ENCODE results near the gene AFP. TPM values are rescaled to one million over a fixed set of nuclear protein-coding genes. Genes with fewer than 3 reads are reported as not detected.

Gene AFP
- total RNA-seq, 1 donor from 2014 or later, result not detected

DNA sequence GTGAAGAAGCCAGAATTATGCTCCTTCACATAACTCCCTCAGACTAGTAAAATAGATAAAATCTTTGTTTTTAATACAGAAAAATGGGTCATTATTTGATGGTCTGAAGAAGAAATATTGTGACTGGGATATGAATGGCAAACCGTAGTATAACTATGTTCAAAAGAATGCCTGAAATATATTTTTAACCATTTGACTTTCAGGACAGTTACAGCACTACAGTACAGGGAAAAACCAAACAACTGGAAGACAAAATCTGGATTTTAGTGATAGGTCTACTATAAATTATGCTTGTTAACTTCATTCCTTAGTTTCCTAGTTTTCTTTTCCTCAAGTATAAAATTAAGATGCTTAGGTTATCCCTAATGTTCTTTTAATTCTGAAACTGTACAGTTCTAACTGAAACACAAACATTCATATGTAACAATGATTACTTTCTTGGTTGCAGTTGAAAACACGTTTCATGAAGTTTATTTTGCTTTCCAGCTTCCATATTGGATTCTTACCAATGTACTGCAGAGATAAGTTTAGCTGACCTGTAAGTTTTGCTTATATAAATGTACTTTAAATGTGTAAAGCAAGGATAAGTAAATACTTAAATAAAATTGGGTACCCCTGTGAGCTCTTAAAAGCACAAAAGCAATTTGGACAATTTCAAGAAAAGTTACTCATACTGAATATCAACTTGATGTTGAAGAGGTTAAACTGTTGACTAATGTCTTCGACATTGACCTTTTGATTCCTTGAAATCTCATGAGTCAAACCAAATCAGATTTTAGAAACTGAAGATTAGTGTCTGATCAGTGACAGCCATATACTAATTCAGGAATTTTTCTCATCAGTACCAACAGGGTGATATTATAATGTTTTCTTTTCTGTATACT lies 895 bp downstream of the AFP start:
- no peak for DNase-seq (ENCODE audit: low spot score in 2 of 2)
- no peak for FAIRE-seq

DNA sequence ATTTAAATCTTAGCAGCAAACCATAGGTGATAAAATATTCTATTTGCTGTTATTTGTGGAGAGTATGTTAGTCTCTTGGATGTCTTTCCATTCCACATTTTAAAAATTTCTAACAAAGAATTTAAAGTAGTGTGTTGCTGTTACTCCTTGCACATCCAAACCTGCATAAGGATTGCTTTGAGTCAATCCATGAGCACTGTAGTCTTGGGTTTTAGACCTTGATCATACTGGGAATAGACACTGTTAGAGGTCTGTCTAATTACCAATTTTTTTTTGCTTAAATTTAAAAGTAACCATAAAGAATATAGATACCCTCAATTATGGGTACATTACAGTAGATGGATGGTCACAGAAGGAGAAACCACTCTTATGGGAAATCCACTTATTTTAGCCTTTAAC lies 1.5 kb downstream of the AFP start:
- FAIRE-seq (no peak), DNase-seq (ENCODE audit: low spot score in 2 of 2) (no peak)

DNA sequence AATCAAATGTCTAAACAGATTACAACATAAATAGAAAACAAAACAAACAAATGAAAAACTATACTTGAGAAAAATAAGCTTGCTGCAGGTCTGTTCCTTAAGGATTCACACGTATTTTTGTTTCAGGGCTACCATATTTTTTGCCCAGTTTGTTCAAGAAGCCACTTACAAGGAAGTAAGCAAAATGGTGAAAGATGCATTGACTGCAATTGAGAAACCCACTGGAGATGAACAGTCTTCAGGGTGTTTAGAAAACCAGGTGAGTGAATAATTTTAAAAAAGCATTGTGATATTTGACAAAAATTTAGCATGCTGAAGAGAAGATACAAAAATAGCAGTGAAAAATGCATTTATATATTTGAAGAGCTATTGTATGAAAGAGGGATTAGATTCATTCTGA lies 2.0 kb downstream of the AFP start:
- FAIRE-seq, result no peak
- DNase-seq (ENCODE audit: low spot score in 2 of 2), result no peak

GRCh38 chr4:73438582-73439215 lies 2.7 kb downstream of the AFP start:
- DNase-seq (ENCODE audit: low spot score in 2 of 2), result no peak
- FAIRE-seq, result no peak

- DNase-seq (ENCODE audit: low spot score in 2 of 2) (no peak), FAIRE-seq (no peak)
Measured at GRCh38 chr4:73439445-73439844, 3.4 kb downstream of the AFP start.

DNA sequence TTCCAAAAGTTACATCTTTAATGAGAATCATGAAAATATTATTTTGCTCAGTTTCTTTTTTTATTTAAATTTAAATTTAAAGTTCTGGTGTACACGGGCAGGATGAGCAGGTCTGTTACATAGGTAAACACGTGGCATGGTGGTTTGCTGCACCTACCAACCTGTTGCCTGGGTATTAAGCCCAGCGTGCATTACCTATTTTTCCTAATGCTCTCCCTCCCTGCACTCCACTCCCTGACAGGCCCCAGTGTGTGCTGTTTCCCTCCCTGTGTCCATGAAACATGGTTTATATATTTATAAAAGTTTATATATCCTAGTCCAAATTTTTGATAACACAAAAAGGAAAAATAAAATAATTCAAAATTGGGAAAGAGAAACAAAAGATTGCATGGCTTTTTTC lies 4.0 kb downstream of the AFP start:
- DNase-seq (ENCODE audit: low spot score in 2 of 2) (no peak), FAIRE-seq (no peak)

GRCh38 chr4:73440653-73441052 lies 4.6 kb downstream of the AFP start:
- DNase-seq (ENCODE audit: low spot score in 2 of 2) (no peak), FAIRE-seq (no peak)

- FAIRE-seq, result no peak
- DNase-seq (ENCODE audit: low spot score in 2 of 2), result no peak
Measured at GRCh38 chr4:73442275-73442674, 6.3 kb downstream of the AFP start.

GRCh38 chr4:73443224-73443623 lies 7.2 kb downstream of the AFP start:
- no peak for DNase-seq (ENCODE audit: low spot score in 2 of 2)
- FAIRE-seq, result no peak

DNA sequence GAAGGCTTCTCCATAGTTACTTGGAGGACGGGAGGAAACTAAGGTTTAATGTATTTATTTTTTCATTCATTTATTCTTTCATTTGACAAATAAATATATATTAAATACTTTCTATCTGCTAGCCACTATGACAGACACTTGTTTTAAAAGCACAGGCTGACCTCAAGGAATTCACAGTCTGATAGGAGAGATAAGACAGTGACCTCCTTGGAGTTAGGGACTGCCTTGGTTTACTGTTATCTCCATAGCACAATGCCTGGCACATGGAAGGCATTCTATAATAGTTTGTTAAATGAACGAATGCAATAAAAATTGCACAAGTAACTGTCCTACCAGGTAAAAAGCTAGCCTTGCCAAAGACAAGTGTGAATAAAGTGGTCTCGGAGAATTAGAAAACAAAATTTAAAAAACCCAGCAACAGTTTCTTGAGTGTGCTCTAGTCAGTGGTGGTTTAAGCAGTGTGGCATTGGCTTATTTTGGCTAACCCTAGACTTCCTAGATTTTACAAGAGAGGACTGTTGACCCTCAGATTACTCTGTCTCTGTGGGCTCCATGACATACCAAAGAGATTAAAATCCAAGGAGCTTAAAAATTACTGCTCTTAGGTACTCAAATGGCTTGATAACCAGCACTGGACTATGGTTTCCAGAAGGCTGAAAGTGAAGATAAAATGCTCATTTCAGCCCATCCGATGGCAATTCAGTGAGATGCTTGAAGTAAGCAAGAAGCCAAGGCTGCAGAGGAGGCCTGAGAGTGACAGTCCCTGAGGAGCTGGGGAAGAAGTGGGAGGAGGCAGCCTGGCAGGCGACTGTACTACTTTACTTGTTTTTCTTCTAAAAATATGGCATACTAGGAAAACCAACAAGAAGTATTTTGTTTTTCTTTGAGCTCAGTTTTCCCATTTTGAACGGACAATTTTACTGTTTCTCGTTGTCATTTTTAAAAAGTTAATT lies 9.6 kb downstream of the AFP start:
- DNase-seq (ENCODE audit: low spot score in 2 of 2) (no peak), FAIRE-seq (no peak)

DNA sequence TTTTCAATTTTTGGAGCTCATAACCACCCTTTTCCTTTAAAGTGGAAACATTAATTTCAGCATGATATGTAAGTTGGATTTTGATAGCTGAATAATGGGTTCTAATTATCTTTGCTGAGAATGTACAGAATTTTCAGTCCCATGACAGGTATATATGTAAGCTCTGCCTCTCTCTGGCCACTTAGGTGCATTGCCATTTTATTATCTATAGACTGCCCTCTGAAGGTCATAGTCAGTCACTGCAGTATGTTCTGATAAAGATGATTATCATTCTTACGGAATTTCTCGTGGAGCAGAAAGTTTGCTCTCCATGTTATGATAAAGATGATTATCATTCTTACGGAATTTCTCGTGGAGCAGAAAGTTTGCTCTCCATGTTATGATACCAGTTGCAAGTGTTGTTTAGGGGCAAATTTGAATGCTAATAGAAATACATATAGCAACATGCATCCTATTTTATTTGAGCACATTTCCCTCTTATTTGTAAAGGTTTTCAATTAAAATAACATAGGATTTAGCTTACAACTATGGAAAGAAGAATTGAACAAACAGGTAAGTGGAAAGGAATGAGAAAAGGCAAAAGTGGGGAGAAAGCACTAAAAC lies 10.4 kb downstream of the AFP start:
- DNase-seq (ENCODE audit: low spot score in 2 of 2) (peak in 1 of 2 donors; percentile 11), FAIRE-seq (peak; percentile 43)

GRCh38 chr4:73447671-73448070 lies 11.7 kb downstream of the AFP start:
- DNase-seq (ENCODE audit: low spot score in 2 of 2), result no peak
- FAIRE-seq, result no peak

GRCh38 chr4:73448448-73449203 lies 12.6 kb downstream of the AFP start:
- DNase-seq (ENCODE audit: low spot score in 2 of 2) (no peak), FAIRE-seq (no peak)

DNA sequence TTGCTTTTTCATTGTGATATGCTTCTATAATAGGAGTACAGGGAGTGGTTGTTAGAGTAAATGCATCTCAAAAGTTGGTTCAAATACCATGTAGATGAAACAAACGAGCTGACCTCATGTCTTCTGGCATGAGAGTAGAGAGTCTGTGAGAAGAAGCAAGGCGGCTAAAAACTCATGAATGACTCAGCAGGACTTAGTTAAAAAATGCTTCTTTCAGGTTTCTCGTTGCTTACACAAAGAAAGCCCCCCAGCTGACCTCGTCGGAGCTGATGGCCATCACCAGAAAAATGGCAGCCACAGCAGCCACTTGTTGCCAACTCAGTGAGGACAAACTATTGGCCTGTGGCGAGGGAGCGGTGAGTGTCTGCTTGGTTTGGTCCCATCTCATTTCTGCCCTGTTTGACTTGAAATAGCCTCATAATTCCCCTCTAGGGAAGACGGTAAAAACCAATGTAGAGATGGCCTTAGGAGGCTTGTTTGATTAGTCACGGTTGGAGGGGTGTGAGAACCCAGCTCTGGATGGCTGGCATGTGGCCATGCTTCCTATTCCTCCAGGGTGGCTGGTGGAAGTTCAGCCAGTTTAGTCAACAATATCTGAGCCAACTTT lies 14.5 kb downstream of the AFP start:
- DNase-seq (ENCODE audit: low spot score in 2 of 2), result no peak
- no peak for FAIRE-seq

- DNase-seq (ENCODE audit: low spot score in 2 of 2) (no peak), FAIRE-seq (no peak)
Measured at GRCh38 chr4:73451404-73451803, 15.4 kb downstream of the AFP start.

DNA sequence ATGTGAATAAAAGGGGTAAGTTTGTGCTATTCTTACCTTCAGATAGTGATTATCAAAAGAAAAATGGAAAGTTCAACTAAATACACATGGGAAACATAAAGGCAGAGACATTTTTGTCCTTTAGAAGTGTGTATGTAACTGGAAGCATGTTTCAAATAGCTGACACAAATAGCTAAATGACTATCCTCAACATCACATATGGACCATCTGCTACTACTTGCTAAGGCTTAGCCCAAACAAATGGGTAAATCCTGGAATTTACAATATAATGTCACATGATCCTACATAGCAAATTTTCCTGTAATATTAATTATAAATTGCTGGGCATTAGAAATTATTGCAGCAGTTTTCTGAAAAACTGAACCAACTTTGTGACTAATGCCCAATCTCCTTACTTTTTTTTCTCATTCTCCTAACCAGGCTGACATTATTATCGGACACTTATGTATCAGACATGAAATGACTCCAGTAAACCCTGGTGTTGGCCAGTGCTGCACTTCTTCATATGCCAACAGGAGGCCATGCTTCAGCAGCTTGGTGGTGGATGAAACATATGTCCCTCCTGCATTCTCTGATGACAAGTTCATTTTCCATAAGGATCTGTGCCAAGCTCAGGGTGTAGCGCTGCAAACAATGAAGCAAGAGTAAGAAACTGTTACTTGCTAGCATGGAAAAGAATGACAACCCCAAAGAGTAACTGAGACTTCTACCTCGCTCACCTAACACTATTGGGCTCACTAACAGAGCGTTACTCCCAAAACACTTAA lies 16.1 kb downstream of the AFP start:
- DNase-seq (ENCODE audit: low spot score in 2 of 2) (no peak), FAIRE-seq (no peak)

DNA sequence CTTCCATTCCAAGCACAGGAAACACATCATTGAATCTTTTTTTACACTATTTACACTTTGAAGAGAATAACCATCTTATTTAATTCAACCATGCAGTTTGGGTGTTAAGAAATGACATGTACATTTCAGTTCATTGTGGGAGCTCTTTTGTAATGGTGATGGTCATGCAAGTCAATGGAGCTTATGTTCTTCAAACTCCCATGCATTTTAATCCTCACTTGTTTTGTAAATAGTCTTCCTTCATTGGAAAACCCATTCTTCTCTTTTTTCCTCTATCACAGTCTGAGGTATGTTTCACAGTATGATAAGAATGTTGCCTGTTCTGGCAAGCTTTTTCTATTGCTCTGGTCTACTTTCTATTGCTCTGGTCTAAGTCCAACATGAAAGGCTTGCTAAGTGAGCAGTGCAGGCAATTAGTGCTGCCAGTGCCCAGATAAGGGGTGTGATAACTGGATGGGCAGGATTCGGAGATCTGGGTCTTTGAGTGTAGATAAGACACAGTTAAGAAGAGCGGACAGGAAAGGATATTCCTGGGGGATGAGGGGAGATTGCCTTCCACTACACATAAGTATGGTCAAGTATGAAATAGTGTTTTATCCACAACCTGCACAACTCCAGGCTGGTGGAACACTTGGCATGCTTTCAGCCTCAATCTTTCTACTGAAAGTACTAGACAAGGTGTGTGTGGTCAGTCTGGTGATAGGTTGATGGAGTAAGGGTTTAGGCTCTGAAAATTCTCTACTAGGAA lies 17.1 kb downstream of the AFP start:
- FAIRE-seq (no peak), DNase-seq (ENCODE audit: low spot score in 2 of 2) (no peak)

DNA sequence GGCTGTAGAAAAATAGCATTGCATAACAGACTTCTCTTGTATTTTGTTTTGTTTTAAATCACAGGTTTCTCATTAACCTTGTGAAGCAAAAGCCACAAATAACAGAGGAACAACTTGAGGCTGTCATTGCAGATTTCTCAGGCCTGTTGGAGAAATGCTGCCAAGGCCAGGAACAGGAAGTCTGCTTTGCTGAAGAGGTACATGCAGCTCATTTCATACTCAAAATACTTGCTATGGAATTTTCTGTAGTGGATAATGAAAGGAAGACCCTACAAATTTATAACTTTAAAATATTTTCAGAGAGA lies 17.6 kb downstream of the AFP start:
- FAIRE-seq, result no peak
- no peak for DNase-seq (ENCODE audit: low spot score in 2 of 2)
